SK-N-SH treated with all-trans-retinoic acid at 6 μM for 48 hours (cell line): ENCODE data around the gene COQ2.

Source experiments
- BACH2 ChIP-seq: fragments of 250-450 bp; sonication (Bioruptor Pico); IDR thresholded peaks from 2 replicates; pipeline ENCODE4 v1.9.0; 2021; ENCODE audit warnings: mild to moderate bottlenecking, borderline replicate concordance
- CSRNP3 ChIP-seq: fragments of 250-450 bp; sonication (Bioruptor Pico); IDR thresholded peaks from 2 replicates; pipeline ENCODE4 v1.5.1; 2021; ENCODE audit warnings: mild to moderate bottlenecking, moderate library complexity
- GLIS3 ChIP-seq: fragments of 250-450 bp; sonication (Bioruptor Pico); IDR thresholded peaks from 2 replicates; pipeline ENCODE4 v1.5.0; 2020; ENCODE audit warnings: mild to moderate bottlenecking, moderate library complexity
- ISL1 ChIP-seq: fragments of 250-450 bp; sonication (Bioruptor Pico); IDR thresholded peaks from 2 replicates; pipeline ENCODE4 v2.1.2; 2022; ENCODE audit warnings: mild to moderate bottlenecking, moderate library complexity
- RARB ChIP-seq: fragments of 250-450 bp; sonication (Bioruptor Pico); IDR thresholded peaks from 2 replicates; pipeline ENCODE4 v1.8.0; 2021; ENCODE audit warnings: mild to moderate bottlenecking, moderate library complexity
- TCF4 ChIP-seq: fragments of 250-450 bp; sonication (Bioruptor Pico); IDR thresholded peaks from 2 replicates; pipeline ENCODE4 v1.8.0; 2021; ENCODE audit warnings: mild to moderate bottlenecking, moderate library complexity, borderline replicate concordance
- ZC3H10 ChIP-seq: fragments of 250-450 bp; sonication (Bioruptor Pico); IDR thresholded peaks from 2 replicates; pipeline ENCODE4 v1.5.1; 2021; ENCODE audit warnings: mild to moderate bottlenecking, moderate library complexity
- ZFP3 ChIP-seq: fragments of 250-450 bp; sonication (Bioruptor Pico); IDR thresholded peaks from 2 replicates; pipeline ENCODE4 v1.5.0; 2020; ENCODE audit warnings: mild to moderate bottlenecking, moderate library complexity
- ZFP30 ChIP-seq: fragments of 450-650 bp; formaldehyde crosslinking; IDR thresholded peaks from 2 replicates; pipeline ENCODE4 v1.5.0; 2022; ENCODE audit warnings: mild to moderate bottlenecking, moderate library complexity
- ZNF8 ChIP-seq: fragments of 450-650 bp; formaldehyde crosslinking; IDR thresholded peaks from 2 replicates; pipeline ENCODE4 v1.5.0; 2020; ENCODE audit warnings: mild to moderate bottlenecking, moderate library complexity
- TF ChIP-seq, protein P1 (sequence below): fragments of 250-450 bp; sonication (Bioruptor Pico); IDR thresholded peaks from 2 replicates; pipeline ENCODE4 v1.8.0; 2021; ENCODE audit warnings: low read depth, mild to moderate bottlenecking, moderate library complexity, borderline replicate concordance
- TF ChIP-seq, protein P2 (sequence below): fragments of 250-450 bp; sonication (Bioruptor Pico); IDR thresholded peaks from 2 replicates; pipeline ENCODE4 v1.5.0; 2020; ENCODE audit warnings: mild to moderate bottlenecking, moderate library complexity
- TF ChIP-seq, protein P3 (sequence below): fragments of 250-450 bp; sonication (Bioruptor Pico); IDR thresholded peaks from 2 replicates; pipeline ENCODE4 v1.8.0; 2020; ENCODE audit warnings: mild to moderate bottlenecking, moderate library complexity, borderline replicate concordance

GRCh38 chr4:83255584-83255983, 29.0 kb downstream of the COQ2 start:
- TF ChIP-seq BACH2 (CRISPR knock-in tag): no peak
- no peak for TF ChIP-seq ISL1
- TF ChIP-seq ZC3H10 (CRISPR knock-in tag): no peak
- no peak for TF ChIP-seq RARB (CRISPR knock-in tag)
- no peak for TF ChIP-seq ZFP3
- TF ChIP-seq, protein P1, sequence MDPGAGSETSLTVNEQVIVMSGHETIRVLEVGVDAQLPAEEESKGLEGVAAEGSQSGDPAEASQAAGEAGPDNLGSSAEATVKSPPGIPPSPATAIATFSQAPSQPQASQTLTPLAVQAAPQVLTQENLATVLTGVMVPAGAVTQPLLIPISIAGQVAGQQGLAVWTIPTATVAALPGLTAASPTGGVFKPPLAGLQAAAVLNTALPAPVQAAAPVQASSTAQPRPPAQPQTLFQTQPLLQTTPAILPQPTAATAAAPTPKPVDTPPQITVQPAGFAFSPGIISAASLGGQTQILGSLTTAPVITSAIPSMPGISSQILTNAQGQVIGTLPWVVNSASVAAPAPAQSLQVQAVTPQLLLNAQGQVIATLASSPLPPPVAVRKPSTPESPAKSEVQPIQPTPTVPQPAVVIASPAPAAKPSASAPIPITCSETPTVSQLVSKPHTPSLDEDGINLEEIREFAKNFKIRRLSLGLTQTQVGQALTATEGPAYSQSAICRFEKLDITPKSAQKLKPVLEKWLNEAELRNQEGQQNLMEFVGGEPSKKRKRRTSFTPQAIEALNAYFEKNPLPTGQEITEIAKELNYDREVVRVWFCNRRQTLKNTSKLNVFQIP (CRISPR knock-in tag): no peak
- TF ChIP-seq ZFP30 (CRISPR knock-in tag): no peak
- no peak for TF ChIP-seq TCF4 (CRISPR knock-in tag)
- TF ChIP-seq, protein P2, sequence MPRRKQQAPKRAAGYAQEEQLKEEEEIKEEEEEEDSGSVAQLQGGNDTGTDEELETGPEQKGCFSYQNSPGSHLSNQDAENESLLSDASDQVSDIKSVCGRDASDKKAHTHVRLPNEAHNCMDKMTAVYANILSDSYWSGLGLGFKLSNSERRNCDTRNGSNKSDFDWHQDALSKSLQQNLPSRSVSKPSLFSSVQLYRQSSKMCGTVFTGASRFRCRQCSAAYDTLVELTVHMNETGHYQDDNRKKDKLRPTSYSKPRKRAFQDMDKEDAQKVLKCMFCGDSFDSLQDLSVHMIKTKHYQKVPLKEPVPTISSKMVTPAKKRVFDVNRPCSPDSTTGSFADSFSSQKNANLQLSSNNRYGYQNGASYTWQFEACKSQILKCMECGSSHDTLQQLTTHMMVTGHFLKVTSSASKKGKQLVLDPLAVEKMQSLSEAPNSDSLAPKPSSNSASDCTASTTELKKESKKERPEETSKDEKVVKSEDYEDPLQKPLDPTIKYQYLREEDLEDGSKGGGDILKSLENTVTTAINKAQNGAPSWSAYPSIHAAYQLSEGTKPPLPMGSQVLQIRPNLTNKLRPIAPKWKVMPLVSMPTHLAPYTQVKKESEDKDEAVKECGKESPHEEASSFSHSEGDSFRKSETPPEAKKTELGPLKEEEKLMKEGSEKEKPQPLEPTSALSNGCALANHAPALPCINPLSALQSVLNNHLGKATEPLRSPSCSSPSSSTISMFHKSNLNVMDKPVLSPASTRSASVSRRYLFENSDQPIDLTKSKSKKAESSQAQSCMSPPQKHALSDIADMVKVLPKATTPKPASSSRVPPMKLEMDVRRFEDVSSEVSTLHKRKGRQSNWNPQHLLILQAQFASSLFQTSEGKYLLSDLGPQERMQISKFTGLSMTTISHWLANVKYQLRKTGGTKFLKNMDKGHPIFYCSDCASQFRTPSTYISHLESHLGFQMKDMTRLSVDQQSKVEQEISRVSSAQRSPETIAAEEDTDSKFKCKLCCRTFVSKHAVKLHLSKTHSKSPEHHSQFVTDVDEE (CRISPR knock-in tag): no peak
- TF ChIP-seq, protein P3, sequence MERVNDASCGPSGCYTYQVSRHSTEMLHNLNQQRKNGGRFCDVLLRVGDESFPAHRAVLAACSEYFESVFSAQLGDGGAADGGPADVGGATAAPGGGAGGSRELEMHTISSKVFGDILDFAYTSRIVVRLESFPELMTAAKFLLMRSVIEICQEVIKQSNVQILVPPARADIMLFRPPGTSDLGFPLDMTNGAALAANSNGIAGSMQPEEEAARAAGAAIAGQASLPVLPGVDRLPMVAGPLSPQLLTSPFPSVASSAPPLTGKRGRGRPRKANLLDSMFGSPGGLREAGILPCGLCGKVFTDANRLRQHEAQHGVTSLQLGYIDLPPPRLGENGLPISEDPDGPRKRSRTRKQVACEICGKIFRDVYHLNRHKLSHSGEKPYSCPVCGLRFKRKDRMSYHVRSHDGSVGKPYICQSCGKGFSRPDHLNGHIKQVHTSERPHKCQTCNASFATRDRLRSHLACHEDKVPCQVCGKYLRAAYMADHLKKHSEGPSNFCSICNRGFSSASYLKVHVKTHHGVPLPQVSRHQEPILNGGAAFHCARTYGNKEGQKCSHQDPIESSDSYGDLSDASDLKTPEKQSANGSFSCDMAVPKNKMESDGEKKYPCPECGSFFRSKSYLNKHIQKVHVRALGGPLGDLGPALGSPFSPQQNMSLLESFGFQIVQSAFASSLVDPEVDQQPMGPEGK (CRISPR knock-in tag): no peak
- no peak for TF ChIP-seq CSRNP3
- TF ChIP-seq ZNF8: no peak
- TF ChIP-seq GLIS3 (CRISPR knock-in tag): no peak
